GM23338 (cell line): ENCODE measurements around the gene KRT78. TPM values are rescaled to one million over a fixed set of nuclear protein-coding genes. Genes with fewer than 3 reads are reported as not detected.

ENCODE experiments used
- ATAC-seq: fragments of 200-7000 bp; cut with Tn5 transposase; 3 replicates; pipeline ENCODE4 v1.9.1; 2020
- DNase-seq: peaks from one replicate; pipeline ENCODE4 v3.0.0-alpha.2; 2015; ENCODE audit warnings: low spot score
- H2AFZ ChIP-seq: fragments of 200-600 bp; sonication (generic); 2 replicates; pipeline ENCODE4 v1.8.0; 2016; ENCODE audit warnings: antibody characterized with exemption, mild to moderate bottlenecking, moderate library complexity
- H3F3A ChIP-seq: fragments of 200-600 bp; sonication (generic); replicated peaks from 2 replicates; pipeline ENCODE4 v1.8.0; 2017; ENCODE audit warnings: antibody characterized with exemption, mixed run types, low read depth
- H3K27ac ChIP-seq: fragments of 200-600 bp; sonication (generic); 2 replicates; pipeline ENCODE4 v1.6.1; 2016; ENCODE audit warnings: low read depth
- H3K27me3 ChIP-seq: fragments of 200-600 bp; sonication (generic); 2 replicates; pipeline ENCODE4 v1.8.0; 2016; ENCODE audit warnings: mild to moderate bottlenecking, mixed run types, moderate library complexity; ENCODE audit not compliant: insufficient read depth
- H3K36me3 ChIP-seq: fragments of 200-600 bp; sonication (generic); 2 replicates; pipeline ENCODE4 v1.8.0; 2016; ENCODE audit warnings: mild to moderate bottlenecking; ENCODE audit not compliant: insufficient read depth
- H3K4me1 ChIP-seq: fragments of 200-600 bp; sonication (generic); 2 replicates; pipeline ENCODE4 v1.8.0; 2016; ENCODE audit warnings: mild to moderate bottlenecking, moderate library complexity; ENCODE audit not compliant: insufficient read depth
- H3K4me2 ChIP-seq: fragments of 200-600 bp; sonication (generic); 2 replicates; pipeline ENCODE4 v1.7.1; 2017; ENCODE audit warnings: mixed run types
- H3K4me3 ChIP-seq: fragments of 200-600 bp; sonication (generic); 2 replicates; pipeline ENCODE4 v1.6.1; 2016; ENCODE audit warnings: mixed run types
- H3K79me2 ChIP-seq: fragments of 200-600 bp; sonication (generic); replicated peaks from 2 replicates; pipeline ENCODE4 v1.8.0; 2017; ENCODE audit warnings: mild to moderate bottlenecking; ENCODE audit not compliant: insufficient read depth
- H3K9me2 ChIP-seq: fragments of 200-600 bp; sonication (generic); 2 replicates; pipeline ENCODE4 v1.8.0; 2017; ENCODE audit not compliant: insufficient read depth
- H4K20me1 ChIP-seq: fragments of 200-600 bp; sonication (generic); replicated peaks from 2 replicates; pipeline ENCODE4 v1.8.0; 2017; ENCODE audit warnings: mild to moderate bottlenecking; ENCODE audit not compliant: insufficient read depth
- H3K27ac Mint-ChIP-seq: 2 replicates; pipeline ENCODE4 v1.8.0; 2020; ENCODE audit warnings: inconsistent platforms, mild to moderate bottlenecking, moderate library complexity, mixed read lengths
- H3K27me3 Mint-ChIP-seq: 3 replicates; pipeline ENCODE4 v1.8.0; 2022; ENCODE audit warnings: low read depth, mild to moderate bottlenecking, moderate library complexity, mixed read lengths, inconsistent platforms; ENCODE audit not compliant: insufficient read depth, poor library complexity
- H3K36me3 Mint-ChIP-seq: 3 replicates; pipeline ENCODE4 v1.8.0; 2021; ENCODE audit warnings: low read depth, mild to moderate bottlenecking, inconsistent platforms, moderate library complexity, mixed read lengths
- H3K4me1 Mint-ChIP-seq: 3 replicates; pipeline ENCODE4 v1.8.0; 2020; ENCODE audit warnings: mild to moderate bottlenecking, inconsistent platforms, mixed read lengths
- H3K4me3 Mint-ChIP-seq: 3 replicates; pipeline ENCODE4 v1.8.0; 2021; ENCODE audit warnings: moderate library complexity, mild to moderate bottlenecking, inconsistent platforms, mixed read lengths
- H3K9me3 Mint-ChIP-seq: 3 replicates; pipeline ENCODE4 v1.8.0; 2020; ENCODE audit warnings: moderate library complexity, mild to moderate bottlenecking, inconsistent platforms, mixed read lengths
- CREB1 ChIP-seq: fragments of 250-450 bp; sonication (Bioruptor Pico); IDR thresholded peaks from 2 replicates; pipeline ENCODE4 v1.5.0; 2020; ENCODE audit warnings: low read depth, mild to moderate bottlenecking, moderate library complexity
- EZH2 ChIP-seq: fragments of 200-600 bp; sonication (generic); IDR thresholded peaks from one replicate; pipeline ENCODE4 v1.8.0; 2017; ENCODE audit warnings: antibody characterized with exemption, mild to moderate bottlenecking, low read depth; ENCODE audit not compliant: unreplicated experiment
- EZH2phosphoT487 ChIP-seq: fragments of 200-600 bp; sonication (generic); IDR thresholded peaks from one replicate; pipeline ENCODE4 v1.8.1; 2018; ENCODE audit warnings: antibody characterized with exemption; ENCODE audit not compliant: unreplicated experiment
- JUNB ChIP-seq: IDR thresholded peaks from one replicate; pipeline ENCODE4 v1.6.1; 2016; ENCODE audit warnings: antibody characterized with exemption; ENCODE audit not compliant: unreplicated experiment
- NANOG ChIP-seq: IDR thresholded peaks from 2 replicates; pipeline ENCODE4 v1.6.1; 2016; ENCODE audit warnings: antibody characterized with exemption, borderline replicate concordance
- POLR2AphosphoS5 ChIP-seq: IDR thresholded peaks from 2 replicates; pipeline ENCODE4 v1.6.1; 2016; ENCODE audit warnings: antibody characterized with exemption, low read depth
- STAT1 ChIP-seq: IDR thresholded peaks from one replicate; pipeline ENCODE4 v1.6.1; 2016; ENCODE audit warnings: antibody characterized with exemption; ENCODE audit not compliant: unreplicated experiment
- ZNF114 ChIP-seq: fragments of 250-450 bp; sonication (Bioruptor Pico); IDR thresholded peaks from 2 replicates; pipeline ENCODE4 v1.5.0; 2020; ENCODE audit warnings: mild to moderate bottlenecking, moderate library complexity
- ZNF331 ChIP-seq: fragments of 250-450 bp; sonication (Bioruptor Pico); IDR thresholded peaks from 2 replicates; pipeline ENCODE4 v1.5.0; 2020; ENCODE audit warnings: low read depth, mild to moderate bottlenecking, moderate library complexity
- polyA plus RNA-seq: library from polyadenylated mRNA; unstranded; fragments of >200 nt; fragmentation: Nextera tagmentation; extraction: Ambion mirVana; gene quantifications from 2 replicates; pipeline ENCODE4 v1.2.1, GENCODE V29; 2016
- total RNA-seq: library from RNA; depleted of rRNA; stranded (reverse); fragments of >200 nt; shearing (Covaris generic); gene quantifications from 2 replicates; pipeline ENCODE4 v1.2.3, GENCODE V29; 2014
- TF ChIP-seq, protein P1 (sequence below): IDR thresholded peaks from one replicate; pipeline ENCODE4 v1.6.1; 2018; ENCODE audit warnings: antibody characterized with exemption; ENCODE audit not compliant: unreplicated experiment
- TF ChIP-seq, protein P2 (sequence below): IDR thresholded peaks from 2 replicates; pipeline ENCODE4 v1.6.1; 2016; ENCODE audit warnings: antibody characterized with exemption
- TF ChIP-seq, protein P3 (sequence below): fragments of 250-450 bp; sonication (Bioruptor Pico); IDR thresholded peaks from 2 replicates; pipeline ENCODE4 v1.5.0; 2020; ENCODE audit warnings: mild to moderate bottlenecking, moderate library complexity
- TF ChIP-seq, protein P4 (sequence below), 2 experiments: fragments of 200-600 bp in 1 of 2; sonication (generic) in 1 of 2; conservative IDR thresholded peaks; 2 replicates each; pipeline versions ENCODE4 v1.5.1 to v1.6.1; 2016 to 2017; ENCODE audit warnings: antibody characterized with exemption in 2 of 2, low read depth in 2 of 2, mild to moderate bottlenecking in 2 of 2, moderate library complexity in 1 of 2

KRT78 gene
- total and polyA plus RNA-seq, 2 experiments from 2014 or later: not detected

DNA sequence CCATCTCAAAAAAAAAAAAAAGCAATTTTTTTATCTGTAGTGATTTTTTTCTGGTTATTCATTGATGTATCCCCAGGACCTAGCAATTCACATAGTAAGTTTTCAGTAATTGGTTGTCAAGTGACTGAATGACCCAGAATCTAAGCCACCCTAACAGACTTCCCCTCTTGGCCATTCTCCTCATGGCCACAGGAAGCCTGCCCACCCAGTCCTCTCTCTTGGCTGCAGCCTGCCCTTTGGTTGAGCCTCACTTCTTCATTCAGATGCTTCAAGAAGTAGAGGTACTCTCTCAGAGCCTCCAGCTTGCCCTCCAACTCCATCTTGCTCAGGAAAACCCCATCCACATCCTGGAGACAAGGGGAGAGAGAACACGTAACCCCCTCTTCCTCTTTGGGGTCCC is 2.8 kb downstream of the KRT78 start:
- Mint-ChIP-seq H3K4me3 (no peak overlapping the region), H3K4me1 (no peaks in the 10 kb centered on the region), H3K9me3 (no peaks in the 10 kb centered on the region; the same call in 1 of the 3 replicates), H3K27me3 (peaks cover 1% of the 10 kb centered on the region), H3K36me3 (no peaks in the 10 kb centered on the region), H3K27ac (no peak overlapping the region)
- no peak overlapping the region for H2AFZ ChIP-seq
- no peaks in the 10 kb centered on the region for H3F3A ChIP-seq
- H3K27ac ChIP-seq: no peak overlapping the region
- no peaks in the 10 kb centered on the region for H3K4me1 ChIP-seq
- H3K27me3 ChIP-seq: no peaks in the 10 kb centered on the region
- TF ChIP-seq, protein P1, sequence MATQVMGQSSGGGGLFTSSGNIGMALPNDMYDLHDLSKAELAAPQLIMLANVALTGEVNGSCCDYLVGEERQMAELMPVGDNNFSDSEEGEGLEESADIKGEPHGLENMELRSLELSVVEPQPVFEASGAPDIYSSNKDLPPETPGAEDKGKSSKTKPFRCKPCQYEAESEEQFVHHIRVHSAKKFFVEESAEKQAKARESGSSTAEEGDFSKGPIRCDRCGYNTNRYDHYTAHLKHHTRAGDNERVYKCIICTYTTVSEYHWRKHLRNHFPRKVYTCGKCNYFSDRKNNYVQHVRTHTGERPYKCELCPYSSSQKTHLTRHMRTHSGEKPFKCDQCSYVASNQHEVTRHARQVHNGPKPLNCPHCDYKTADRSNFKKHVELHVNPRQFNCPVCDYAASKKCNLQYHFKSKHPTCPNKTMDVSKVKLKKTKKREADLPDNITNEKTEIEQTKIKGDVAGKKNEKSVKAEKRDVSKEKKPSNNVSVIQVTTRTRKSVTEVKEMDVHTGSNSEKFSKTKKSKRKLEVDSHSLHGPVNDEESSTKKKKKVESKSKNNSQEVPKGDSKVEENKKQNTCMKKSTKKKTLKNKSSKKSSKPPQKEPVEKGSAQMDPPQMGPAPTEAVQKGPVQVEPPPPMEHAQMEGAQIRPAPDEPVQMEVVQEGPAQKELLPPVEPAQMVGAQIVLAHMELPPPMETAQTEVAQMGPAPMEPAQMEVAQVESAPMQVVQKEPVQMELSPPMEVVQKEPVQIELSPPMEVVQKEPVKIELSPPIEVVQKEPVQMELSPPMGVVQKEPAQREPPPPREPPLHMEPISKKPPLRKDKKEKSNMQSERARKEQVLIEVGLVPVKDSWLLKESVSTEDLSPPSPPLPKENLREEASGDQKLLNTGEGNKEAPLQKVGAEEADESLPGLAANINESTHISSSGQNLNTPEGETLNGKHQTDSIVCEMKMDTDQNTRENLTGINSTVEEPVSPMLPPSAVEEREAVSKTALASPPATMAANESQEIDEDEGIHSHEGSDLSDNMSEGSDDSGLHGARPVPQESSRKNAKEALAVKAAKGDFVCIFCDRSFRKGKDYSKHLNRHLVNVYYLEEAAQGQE: no peak
- TF ChIP-seq EZH2phosphoT487 (no peak), CREB1 (CRISPR knock-in tag) (no peak), ZNF331 (CRISPR knock-in tag) (no peak), NANOG (no peak), STAT1 (no peak), JUNB (no peak), EZH2 (no peak), ZNF114 (CRISPR knock-in tag) (no peak), POLR2AphosphoS5 (no peak)
- TF ChIP-seq, protein P2, sequence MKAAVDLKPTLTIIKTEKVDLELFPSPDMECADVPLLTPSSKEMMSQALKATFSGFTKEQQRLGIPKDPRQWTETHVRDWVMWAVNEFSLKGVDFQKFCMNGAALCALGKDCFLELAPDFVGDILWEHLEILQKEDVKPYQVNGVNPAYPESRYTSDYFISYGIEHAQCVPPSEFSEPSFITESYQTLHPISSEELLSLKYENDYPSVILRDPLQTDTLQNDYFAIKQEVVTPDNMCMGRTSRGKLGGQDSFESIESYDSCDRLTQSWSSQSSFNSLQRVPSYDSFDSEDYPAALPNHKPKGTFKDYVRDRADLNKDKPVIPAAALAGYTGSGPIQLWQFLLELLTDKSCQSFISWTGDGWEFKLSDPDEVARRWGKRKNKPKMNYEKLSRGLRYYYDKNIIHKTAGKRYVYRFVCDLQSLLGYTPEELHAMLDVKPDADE: no peak
- TF ChIP-seq, protein P3, sequence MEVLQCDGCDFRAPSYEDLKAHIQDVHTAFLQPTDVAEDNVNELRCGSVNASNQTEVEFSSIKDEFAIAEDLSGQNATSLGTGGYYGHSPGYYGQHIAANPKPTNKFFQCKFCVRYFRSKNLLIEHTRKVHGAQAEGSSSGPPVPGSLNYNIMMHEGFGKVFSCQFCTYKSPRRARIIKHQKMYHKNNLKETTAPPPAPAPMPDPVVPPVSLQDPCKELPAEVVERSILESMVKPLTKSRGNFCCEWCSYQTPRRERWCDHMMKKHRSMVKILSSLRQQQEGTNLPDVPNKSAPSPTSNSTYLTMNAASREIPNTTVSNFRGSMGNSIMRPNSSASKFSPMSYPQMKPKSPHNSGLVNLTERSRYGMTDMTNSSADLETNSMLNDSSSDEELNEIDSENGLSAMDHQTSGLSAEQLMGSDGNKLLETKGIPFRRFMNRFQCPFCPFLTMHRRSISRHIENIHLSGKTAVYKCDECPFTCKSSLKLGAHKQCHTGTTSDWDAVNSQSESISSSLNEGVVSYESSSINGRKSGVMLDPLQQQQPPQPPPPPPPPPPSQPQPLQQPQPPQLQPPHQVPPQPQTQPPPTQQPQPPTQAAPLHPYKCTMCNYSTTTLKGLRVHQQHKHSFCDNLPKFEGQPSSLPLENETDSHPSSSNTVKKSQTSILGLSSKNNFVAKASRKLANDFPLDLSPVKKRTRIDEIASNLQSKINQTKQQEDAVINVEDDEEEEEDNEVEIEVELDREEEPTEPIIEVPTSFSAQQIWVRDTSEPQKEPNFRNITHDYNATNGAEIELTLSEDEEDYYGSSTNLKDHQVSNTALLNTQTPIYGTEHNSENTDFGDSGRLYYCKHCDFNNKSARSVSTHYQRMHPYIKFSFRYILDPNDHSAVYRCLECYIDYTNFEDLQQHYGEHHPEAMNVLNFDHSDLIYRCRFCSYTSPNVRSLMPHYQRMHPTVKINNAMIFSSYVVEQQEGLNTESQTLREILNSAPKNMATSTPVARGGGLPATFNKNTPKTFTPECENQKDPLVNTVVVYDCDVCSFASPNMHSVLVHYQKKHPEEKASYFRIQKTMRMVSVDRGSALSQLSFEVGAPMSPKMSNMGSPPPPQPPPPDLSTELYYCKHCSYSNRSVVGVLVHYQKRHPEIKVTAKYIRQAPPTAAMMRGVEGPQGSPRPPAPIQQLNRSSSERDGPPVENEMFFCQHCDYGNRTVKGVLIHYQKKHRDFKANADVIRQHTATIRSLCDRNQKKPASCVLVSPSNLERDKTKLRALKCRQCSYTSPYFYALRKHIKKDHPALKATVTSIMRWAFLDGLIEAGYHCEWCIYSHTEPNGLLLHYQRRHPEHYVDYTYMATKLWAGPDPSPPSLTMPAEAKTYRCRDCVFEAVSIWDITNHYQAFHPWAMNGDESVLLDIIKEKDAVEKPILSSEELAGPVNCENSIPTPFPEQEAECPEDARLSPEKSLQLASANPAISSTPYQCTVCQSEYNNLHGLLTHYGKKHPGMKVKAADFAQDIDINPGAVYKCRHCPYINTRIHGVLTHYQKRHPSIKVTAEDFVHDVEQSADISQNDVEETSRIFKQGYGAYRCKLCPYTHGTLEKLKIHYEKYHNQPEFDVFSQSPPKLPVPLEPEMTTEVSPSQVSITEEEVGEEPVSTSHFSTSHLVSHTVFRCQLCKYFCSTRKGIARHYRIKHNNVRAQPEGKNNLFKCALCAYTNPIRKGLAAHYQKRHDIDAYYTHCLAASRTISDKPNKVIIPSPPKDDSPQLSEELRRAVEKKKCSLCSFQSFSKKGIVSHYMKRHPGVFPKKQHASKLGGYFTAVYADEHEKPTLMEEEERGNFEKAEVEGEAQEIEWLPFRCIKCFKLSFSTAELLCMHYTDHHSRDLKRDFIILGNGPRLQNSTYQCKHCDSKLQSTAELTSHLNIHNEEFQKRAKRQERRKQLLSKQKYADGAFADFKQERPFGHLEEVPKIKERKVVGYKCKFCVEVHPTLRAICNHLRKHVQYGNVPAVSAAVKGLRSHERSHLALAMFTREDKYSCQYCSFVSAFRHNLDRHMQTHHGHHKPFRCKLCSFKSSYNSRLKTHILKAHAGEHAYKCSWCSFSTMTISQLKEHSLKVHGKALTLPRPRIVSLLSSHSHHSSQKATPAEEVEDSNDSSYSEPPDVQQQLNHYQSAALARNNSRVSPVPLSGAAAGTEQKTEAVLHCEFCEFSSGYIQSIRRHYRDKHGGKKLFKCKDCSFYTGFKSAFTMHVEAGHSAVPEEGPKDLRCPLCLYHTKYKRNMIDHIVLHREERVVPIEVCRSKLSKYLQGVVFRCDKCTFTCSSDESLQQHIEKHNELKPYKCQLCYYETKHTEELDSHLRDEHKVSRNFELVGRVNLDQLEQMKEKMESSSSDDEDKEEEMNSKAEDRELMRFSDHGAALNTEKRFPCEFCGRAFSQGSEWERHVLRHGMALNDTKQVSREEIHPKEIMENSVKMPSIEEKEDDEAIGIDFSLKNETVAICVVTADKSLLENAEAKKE (CRISPR knock-in tag): no peak
- TF ChIP-seq, protein P4, sequence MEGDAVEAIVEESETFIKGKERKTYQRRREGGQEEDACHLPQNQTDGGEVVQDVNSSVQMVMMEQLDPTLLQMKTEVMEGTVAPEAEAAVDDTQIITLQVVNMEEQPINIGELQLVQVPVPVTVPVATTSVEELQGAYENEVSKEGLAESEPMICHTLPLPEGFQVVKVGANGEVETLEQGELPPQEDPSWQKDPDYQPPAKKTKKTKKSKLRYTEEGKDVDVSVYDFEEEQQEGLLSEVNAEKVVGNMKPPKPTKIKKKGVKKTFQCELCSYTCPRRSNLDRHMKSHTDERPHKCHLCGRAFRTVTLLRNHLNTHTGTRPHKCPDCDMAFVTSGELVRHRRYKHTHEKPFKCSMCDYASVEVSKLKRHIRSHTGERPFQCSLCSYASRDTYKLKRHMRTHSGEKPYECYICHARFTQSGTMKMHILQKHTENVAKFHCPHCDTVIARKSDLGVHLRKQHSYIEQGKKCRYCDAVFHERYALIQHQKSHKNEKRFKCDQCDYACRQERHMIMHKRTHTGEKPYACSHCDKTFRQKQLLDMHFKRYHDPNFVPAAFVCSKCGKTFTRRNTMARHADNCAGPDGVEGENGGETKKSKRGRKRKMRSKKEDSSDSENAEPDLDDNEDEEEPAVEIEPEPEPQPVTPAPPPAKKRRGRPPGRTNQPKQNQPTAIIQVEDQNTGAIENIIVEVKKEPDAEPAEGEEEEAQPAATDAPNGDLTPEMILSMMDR (conservative IDR thresholded peaks at IDR 0.05; ENCODE audit: low read depth in 2 of 2): no peak
- H3K79me2 ChIP-seq: no peaks in the 10 kb centered on the region
- no peaks in the 10 kb centered on the region for H3K36me3 ChIP-seq
- DNase-seq (no peak), ATAC-seq (no peak)
- 0 out of 2 replicates have a peak, but pooled peaks cover 2% of the 10 kb centered on the region for H3K9me2 ChIP-seq
- no peaks in the 10 kb centered on the region; the same call in 1 of the 2 replicates for H4K20me1 ChIP-seq
- no peak overlapping the region for H3K4me2 ChIP-seq
- H3K4me3 ChIP-seq: no peak overlapping the region
